Activated CD8-positive, alpha-beta memory T cell treated with anti-CD3 and anti-CD28 coated beads for 48 hours (primary cell): Measurements from ENCODE around the gene VAC14.

ENCODE experiments used
- DNase-seq, 3 experiments: peaks; one replicate each; pipeline ENCODE4 v3.0.0-alpha.2; 2020; ENCODE audit warnings: low read depth in 2 of 3, low spot score in 2 of 3

The VAC14 gene

GRCh38 chr16:70725912-70726828 lies 74.8 kb downstream of the VAC14 start:
- DNase-seq: no peak

- no peak for DNase-seq
Observed at GRCh38 chr16:70725024-70725911, 75.7 kb downstream of the VAC14 start.

GRCh38 chr16:70724146-70725023 lies 76.6 kb downstream of the VAC14 start:
- no peak for DNase-seq

- no peak for DNase-seq
Observed at GRCh38 chr16:70723740-70724145, 77.2 kb downstream of the VAC14 start.

DNA sequence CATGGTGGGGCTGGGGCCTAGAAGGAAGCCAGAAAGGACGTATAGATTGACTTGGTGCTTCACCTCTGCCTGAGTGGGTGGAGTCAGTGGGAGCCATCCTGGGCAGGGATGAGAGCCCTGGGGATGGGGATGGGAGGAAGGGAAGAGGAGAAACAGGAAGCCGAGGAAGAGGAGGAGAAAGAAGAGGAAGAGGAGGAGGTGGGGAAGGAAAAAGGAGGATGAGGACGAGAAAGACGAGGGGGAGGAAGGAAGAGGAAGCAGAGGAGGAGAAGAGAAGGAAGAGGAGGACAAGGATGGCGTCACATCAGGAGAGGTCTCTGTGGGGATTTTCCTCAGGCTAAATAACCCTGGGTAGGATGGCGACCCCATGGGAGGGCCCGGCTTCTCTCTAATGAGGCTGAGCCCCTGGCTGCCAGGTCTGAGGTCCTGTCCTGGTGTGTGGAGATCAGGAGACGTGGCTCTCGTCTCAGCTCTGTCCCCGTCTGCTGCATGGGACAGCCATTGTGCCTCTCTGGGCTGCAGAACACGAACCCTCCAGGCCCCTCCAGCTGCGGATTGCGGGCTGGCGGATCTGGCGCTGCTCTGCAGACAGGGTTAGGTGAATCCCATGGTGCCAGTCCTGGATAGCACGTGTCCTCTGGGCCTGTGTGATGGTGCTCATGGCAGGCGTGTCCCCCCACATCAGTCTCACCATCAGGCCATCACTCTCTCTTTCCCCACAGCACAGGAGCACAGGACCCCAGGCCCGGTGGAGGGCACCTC lies 79.6 kb downstream of the VAC14 start:
- no peak for DNase-seq

GRCh38 chr16:70720425-70721201 lies 80.3 kb downstream of the VAC14 start:
- no peak for DNase-seq

- DNase-seq: no peak
Observed at GRCh38 chr16:70717065-70717464, 83.9 kb downstream of the VAC14 start.

DNA sequence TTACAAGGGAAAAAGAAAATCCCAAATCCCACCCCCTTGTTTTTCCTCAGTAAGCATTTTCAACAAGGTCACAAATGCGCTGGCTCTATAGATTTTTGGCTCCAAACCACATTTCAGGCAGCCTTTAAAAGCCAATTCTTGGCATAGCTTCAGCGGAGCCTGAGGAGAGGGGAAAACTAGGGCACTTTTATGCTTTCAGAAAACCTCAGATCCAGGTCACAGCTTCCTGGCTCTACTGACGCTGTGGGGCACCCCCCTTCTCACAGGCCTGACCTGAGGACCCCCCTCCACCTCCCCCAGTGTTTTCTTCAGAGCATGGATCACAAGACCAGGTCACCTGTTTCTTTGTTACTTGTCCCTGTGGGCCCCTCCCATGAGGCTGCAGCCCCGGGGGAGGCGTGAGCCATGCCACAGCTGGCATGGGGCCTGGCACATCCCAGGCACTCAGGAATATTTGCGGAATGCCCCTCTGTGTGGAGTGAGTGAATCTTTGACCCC lies 85.0 kb downstream of the VAC14 start:
- no peak for DNase-seq

DNA sequence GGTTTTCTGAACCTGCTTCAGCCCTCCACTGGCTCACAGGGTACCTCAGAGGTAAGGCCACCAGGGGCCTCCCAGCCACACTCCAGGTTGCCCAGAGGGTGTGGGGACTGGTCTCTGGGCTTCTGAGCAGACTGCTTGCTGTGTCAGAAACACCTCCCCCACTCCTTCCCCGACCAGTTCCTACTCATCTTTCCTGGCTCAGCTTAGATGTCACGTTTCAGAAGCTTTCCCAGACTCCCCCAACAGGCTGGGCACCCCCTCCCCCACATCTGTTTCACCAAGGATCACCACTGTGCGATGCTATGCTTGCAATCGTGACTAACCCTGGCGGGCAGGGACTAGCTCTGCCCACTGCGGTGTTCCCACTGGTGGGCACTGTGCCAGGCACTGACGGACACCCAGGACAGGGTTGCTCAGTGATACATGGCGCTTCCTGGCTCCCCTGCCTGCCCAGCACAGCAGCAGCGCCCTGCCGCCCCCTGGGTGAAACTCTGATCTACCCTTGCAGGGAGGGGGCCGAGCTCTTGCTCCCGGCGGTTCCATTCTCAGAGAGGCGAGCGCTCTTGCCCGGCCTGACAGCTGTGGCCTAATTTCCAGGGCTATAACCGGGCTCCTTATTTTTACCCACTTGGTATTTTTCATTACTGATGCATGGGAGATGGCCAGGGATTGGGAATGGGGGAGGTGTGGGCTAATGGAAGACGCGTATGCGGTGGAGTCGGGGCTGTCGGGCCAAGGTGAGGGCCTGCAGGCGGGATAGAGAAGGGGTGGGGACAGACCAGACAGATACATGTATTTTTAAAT lies 85.7 kb downstream of the VAC14 start:
- no peak for DNase-seq

DNA sequence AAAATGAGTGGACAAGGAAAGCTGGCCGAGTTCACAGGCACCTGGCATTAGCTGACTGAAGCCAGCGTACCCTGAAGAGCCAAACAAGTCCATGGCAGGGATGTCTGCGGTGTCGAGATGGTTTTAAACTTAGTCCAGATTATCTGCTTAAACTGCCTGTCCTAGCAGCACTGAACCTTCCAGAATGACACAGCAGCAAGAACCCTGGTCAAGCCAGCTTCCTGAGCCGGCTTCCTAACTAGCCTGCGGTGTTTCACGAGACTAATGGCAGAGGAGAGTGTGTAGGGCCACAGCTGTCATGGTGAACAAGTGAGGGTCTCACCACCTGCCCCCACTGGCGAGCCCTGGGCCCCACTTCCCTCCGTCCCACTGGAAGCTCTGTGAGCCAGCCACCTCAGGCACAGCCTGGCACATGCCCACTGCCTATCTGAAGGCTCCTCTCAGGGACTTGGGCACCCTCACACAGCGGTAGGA lies 86.3 kb downstream of the VAC14 start:
- DNase-seq: no peak

DNA sequence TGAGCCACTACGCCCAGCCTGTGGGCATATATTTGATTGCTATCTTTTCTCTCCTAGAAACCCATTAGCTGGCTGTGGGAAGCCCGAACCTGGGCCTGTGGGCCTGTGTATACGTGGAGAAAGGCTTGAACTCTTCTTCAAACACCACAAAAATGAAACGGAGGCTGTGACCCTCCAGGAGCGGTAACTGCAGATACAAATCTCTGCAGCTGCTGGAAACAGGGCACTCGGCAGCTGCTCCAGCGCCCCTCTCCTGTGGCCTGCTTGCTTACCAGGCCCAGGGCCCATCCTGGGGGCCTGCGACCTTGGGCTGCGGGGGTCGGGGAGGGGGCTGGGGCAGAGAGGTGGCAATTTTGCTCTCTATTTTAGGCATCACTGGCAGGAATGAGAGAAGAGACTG lies 87.1 kb downstream of the VAC14 start:
- DNase-seq: no peak

- DNase-seq: no peak
Observed at GRCh38 chr16:70713342-70713741, 87.6 kb downstream of the VAC14 start.

DNA sequence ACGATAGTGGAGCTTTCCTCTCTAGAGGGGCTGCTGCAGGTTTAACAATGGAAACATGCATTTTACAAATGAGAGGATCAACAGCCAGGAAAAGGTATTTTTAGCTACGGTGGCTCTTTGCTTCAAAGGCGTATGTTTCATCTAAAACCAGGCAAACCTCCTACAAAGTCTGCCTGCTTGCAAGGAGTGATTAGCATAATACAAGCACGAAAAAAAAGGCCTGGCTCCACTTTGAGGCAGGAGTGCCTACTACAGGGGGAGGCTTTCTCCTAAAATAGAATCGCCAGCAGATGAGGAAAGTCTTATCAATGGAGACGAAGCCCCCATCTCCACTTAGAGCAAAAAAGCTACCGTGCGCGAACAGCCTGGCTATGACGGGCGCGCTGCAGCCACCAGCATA lies 88.0 kb downstream of the VAC14 start:
- DNase-seq: no peak

DNA sequence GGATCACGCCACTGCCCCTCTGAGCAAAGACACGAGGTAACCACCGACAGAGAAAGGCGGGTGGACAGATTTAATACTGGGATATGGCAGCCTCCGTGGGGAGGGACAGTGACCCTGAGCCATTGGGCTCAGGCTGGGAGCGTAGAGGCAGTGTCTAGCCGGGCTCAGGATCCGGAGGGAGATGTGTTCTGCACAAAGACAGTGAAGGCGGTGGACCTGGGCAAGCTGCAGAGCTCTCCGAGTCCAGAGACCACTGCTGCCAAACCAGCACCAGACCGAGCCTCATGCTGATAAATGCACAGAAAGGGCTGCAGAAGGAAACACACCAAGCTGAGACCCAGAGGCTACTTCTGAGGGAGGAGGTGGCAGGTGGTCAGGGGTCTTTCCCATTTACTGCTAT lies 88.6 kb downstream of the VAC14 start:
- no peak for DNase-seq

DNA sequence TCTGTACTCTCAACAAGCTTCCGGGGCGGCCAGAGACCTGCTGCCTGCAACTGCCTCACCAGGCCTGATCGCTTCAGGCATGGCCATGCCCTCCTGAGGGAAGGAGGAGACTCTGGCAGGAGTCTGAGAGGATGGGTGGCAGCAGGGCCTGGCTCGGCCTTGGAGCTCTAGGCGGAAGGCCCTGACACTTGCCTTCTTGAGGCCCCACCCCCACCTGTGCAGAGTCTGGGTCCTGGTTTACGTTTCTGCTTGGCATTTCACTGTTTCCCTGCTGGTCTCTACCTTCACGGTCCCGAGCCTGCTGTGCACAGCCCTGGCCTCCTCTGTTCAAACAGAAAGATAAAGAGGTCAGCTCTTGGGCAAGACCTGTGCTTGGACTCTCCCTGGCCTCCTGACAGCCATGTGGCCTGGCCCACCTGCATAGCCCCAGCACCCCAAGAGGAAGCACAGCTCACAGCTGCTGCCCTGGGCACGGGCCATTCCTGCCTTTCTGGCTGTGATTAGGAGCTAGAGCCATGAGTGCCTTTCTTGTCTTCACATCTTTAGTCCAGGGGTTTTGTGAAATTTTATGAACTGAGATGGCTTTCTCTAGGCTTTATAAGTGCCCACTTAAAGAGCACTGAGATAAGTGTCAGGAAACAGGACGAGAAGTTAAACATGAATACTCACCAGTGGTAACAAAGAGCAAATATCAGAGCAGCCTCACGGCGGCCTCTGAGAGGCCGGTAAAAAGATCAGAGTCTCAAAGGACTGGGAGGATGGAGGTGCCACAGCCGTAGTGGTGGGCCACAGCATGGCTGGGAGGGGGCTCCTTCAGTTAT lies 89.5 kb downstream of the VAC14 start:
- no peak for DNase-seq

DNA sequence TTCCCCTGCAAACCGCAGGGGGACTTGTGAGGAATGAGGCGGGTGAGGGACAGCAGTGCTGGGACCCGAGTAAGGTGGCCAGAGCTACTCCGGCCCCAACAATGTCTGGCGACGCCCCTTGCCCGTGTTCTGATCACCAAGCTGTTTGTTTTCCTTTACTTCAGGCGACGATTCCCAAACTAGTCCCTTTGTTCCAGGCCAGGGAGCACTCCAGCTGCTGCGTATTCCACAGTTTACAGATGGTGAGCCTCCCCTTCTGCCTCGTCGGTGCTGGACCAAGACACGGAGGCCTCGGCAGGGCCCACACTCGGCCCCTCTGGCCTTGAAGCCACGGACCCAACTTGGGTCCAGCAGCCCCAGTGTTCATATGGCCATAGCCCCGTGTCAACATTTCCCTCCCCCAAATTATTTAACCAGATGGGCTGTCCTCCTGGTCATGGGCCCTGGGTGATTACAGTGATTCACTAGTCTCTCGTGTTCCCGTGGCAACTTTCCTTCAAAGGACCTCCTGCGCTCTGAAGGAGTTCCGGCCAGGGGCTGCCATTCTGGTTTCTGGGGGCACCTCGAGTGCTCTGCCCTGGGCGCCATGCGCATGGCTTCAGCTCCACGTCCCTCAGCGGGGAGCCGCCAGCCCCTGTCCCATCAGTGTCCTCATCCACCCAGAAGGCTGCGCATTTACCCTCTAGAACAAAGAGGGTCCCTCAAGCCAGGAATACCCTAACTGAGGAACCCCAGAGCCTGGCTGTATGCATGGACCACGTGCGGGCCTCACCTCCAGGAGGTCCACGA lies 90.3 kb downstream of the VAC14 start:
- no peak for DNase-seq

- DNase-seq: no peak
Observed at GRCh38 chr16:70709942-70710341, 91.0 kb downstream of the VAC14 start.
